Measurements from ENCODE around the gene RREB1.
A peak's percentile ranks its signal among the peaks of the same experiment; 100 is the strongest.

GRCh38 chr6:7243179-7243981 is 135.6 kb downstream of the RREB1 start:
- TF ChIP-seq CTCF (IDR thresholded peaks at IDR 0.05; ENCODE audit: insufficient read depth, low read depth, low read length) = peak; percentile 93
- no peak for TF ChIP-seq EZH2 (IDR thresholded peaks at IDR 0.05; ENCODE audit: insufficient read depth, low read length)
